ENCODE data around the gene FBXO2. TPM values are rescaled to one million over a fixed set of nuclear protein-coding genes. Genes with fewer than 3 reads are reported as not detected.

The FBXO2 gene
- total RNA-seq, 1 experiment from 2014 or later, result 1.3 TPM

GRCh38 chr1:11653101-11653860 lies 948 bp downstream of the FBXO2 start:
- DNase-seq (ENCODE audit: low spot score), result peak; percentile 55

- no peak for DNase-seq (ENCODE audit: low spot score)
These were observed 1.9 kb downstream of the FBXO2 start for GRCh38 chr1:11652203-11652780.

GRCh38 chr1:11651017-11651416 lies 3.2 kb downstream of the FBXO2 start:
- DNase-seq (ENCODE audit: low spot score), result no peak

- DNase-seq (ENCODE audit: low spot score), result peak; percentile 54
These were observed 3.8 kb downstream of the FBXO2 start for GRCh38 chr1:11650331-11650991.

GRCh38 chr1:11649624-11650330 lies 4.5 kb downstream of the FBXO2 start:
- no peak for DNase-seq (ENCODE audit: low spot score)

GRCh38 chr1:11649237-11649623 lies 5.0 kb downstream of the FBXO2 start:
- no peak for DNase-seq (ENCODE audit: low spot score)

GRCh38 chr1:11648732-11649158 lies 5.5 kb downstream of the FBXO2 start:
- DNase-seq (ENCODE audit: low spot score), result no peak

- no peak for DNase-seq (ENCODE audit: low spot score)
These were observed 6.2 kb downstream of the FBXO2 start for GRCh38 chr1:11648039-11648438.

GRCh38 chr1:11647333-11647732 lies 6.9 kb downstream of the FBXO2 start:
- no peak for DNase-seq (ENCODE audit: low spot score)

GRCh38 chr1:11646317-11646716 lies 7.9 kb downstream of the FBXO2 start:
- DNase-seq (ENCODE audit: low spot score), result no peak

GRCh38 chr1:11645670-11646265 lies 8.5 kb downstream of the FBXO2 start:
- DNase-seq (ENCODE audit: low spot score), result peak; percentile 46

- DNase-seq (ENCODE audit: low spot score), result no peak
These were observed 9.0 kb downstream of the FBXO2 start for GRCh38 chr1:11645270-11645669.

- DNase-seq (ENCODE audit: low spot score), result no peak
These were observed 10.4 kb downstream of the FBXO2 start for GRCh38 chr1:11643782-11644181.

GRCh38 chr1:11642418-11643017 lies 11.7 kb downstream of the FBXO2 start:
- peak; percentile 41 for DNase-seq (ENCODE audit: low spot score)

- no peak for DNase-seq (ENCODE audit: low spot score)
These were observed 12.4 kb downstream of the FBXO2 start for GRCh38 chr1:11641776-11642305.

GRCh38 chr1:11640944-11641343 lies 13.3 kb downstream of the FBXO2 start:
- no peak for DNase-seq (ENCODE audit: low spot score)

- DNase-seq (ENCODE audit: low spot score), result no peak
These were observed 14.1 kb downstream of the FBXO2 start for GRCh38 chr1:11640101-11640500.

GRCh38 chr1:11639372-11639771 lies 14.9 kb downstream of the FBXO2 start:
- DNase-seq (ENCODE audit: low spot score), result no peak

- DNase-seq (ENCODE audit: low spot score), result no peak
These were observed 16.1 kb downstream of the FBXO2 start for GRCh38 chr1:11638121-11638520.

GRCh38 chr1:11634365-11635192 lies 19.6 kb downstream of the FBXO2 start:
- no peak for DNase-seq (ENCODE audit: low spot score)
